ENCODE measurements around the gene AKNA.

Gene AKNA

DNA sequence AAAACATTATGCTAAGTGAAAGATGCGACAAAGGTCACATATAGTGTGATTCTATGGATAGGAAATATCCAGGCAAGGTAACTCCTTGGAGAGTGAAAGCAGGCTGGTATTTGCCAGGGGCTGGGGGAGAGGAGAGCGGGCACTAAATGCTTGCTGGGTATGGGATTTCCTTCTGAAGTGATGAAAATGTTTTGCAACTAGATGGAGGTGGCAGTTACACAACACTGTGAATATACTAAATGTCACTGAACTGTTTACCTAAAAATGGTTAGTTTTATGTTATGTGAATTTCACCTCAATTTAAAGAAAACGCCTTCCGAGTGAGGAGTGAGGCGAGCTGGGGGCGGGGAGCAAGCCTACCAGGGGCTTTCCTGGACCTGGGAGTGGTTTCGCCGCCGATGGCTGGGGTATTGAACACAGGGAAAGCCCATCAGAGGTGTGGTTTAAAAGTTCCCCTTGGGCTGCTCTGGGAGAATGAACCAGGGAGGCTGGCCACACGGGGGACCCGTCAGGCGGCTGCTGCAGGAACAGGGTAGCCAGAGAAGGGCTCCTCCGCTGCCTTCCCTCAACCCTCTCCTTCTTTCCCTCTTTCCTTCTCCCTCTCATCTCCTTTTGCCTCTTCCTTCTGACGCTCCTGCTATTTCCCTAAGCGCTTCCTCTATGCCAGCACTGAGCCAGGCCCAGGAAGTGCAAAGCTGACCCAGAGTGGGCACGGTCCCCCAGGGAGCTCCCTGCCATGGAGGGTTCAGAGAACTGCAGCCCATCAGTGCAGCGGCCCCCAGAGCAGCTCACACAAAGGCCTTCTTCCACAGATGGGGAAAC is 4.9 kb downstream of the AKNA start:
- TF ChIP-seq, protein P1, sequence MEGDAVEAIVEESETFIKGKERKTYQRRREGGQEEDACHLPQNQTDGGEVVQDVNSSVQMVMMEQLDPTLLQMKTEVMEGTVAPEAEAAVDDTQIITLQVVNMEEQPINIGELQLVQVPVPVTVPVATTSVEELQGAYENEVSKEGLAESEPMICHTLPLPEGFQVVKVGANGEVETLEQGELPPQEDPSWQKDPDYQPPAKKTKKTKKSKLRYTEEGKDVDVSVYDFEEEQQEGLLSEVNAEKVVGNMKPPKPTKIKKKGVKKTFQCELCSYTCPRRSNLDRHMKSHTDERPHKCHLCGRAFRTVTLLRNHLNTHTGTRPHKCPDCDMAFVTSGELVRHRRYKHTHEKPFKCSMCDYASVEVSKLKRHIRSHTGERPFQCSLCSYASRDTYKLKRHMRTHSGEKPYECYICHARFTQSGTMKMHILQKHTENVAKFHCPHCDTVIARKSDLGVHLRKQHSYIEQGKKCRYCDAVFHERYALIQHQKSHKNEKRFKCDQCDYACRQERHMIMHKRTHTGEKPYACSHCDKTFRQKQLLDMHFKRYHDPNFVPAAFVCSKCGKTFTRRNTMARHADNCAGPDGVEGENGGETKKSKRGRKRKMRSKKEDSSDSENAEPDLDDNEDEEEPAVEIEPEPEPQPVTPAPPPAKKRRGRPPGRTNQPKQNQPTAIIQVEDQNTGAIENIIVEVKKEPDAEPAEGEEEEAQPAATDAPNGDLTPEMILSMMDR (IDR thresholded peaks at IDR 0.05), result no peak

DNA sequence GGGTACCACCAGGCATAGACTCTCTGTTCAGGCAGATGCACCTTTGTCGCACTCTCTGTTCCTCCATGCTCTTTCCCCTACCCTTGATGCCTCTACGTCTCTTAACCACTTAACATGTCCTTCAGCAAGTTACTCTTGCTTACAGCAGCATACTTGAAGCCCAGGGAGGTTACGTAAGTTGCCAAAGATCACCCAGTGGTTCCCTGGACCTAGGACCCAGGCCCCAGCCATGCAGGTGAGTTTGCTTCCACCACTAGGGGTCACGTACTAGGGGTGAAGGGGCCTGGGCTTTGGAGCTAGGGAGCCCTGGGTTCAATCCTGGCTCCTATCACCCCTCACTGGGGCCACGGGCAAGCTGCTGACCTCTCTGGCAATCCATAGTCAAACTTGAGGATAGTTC is 8.9 kb downstream of the AKNA start:
- TF ChIP-seq, protein P1 (IDR thresholded peaks at IDR 0.05), result no peak

DNA sequence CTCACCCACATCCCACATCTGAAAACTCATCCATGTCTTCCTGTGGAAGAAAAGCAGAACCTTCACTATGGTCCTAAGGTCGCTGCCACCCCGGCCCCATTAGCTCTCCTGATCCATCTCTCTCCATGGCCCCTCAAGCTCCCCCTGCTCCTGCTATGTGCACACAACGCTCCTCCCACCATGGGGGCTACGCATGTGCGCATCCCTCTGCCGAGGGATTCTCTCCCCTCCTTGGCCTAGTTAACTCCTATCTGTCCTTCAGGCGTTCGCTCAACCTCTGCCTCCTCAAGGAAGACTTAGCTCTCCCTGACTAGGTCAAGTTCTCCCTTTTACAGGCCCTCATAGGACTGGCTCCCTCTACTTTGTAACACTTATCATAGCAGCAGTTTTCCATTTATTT is 9.8 kb downstream of the AKNA start:
- TF ChIP-seq, protein P1 (IDR thresholded peaks at IDR 0.05), result no peak

GRCh38 chr9:114376586-114377445 is 11.0 kb downstream of the AKNA start:
- TF ChIP-seq, protein P1 (IDR thresholded peaks at IDR 0.05), result no peak

DNA sequence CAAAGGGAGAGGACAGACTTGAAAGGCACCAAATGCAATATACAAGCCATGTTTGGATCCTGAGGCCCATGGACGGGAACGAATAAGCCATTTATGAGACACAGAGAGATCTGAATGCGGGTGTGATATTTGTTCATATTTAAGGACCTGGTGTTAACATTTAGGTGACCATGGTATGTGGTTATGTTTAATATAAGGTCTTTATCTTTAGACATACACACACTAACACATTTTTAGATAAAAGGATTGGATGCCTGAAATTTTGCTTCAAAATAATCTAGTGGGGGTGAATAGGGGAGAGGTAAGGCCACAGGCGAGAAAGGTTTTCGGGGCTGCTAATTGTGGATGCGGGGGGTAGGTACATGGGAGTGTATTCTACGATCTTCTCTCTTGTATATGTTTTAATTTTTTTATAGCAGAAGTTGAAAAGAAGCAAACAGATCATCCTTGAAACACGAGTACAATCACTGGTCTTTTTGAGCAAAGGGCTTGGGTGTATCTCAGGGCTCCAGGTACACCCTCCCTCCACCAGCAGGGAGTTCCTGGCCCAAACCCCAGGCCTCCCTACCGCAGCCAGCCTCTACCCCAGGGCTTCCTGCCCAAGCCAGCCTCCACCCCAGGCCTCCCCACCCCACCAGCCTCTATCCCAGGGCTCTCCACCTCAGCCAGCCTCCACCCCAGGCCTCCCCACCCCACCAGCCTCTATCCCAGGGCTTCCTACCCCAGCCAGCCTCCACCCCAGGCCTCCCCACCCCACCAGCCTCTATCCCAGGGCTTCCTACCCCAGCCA is 12.2 kb downstream of the AKNA start:
- TF ChIP-seq, protein P1 (IDR thresholded peaks at IDR 0.05), result no peak

DNA sequence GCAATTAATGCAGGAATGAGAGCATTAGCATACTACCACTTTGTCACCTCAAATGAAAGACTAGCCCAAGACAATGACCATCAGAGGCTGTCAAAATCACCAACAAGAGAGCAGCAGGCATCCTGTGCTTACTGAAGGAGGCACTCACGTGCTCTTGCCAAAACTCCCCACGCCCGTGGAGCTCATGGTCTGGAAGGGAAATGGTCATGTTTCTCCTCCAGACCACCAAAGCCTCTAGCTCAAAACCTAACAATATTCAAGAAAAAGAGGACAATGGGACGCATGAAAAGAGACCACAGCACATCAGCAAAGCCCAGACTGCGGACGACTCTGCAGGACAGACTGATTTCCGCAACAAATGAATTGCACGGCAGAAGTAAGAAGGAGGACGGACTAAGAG is 12.8 kb downstream of the AKNA start:
- TF ChIP-seq, protein P1 (IDR thresholded peaks at IDR 0.05), result no peak

Measured in LNCAP (cell line).